Measurements from ENCODE around the gene RNU7-1.

DNA sequence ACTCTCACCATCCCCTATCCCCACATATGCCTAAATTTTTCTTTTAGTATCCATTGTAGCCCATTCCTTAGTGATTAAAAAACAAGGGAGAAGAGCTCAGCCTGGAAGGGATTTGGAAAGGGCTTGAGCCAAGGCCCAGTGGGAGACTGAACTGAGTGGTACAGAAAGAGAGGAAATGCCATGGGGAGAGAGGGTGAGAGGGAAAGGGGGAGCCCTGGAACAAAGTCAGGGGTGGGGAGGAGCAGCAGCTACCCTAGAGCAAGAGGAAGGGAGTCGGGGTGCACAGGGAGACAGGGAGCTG, 18.4 kb upstream of the RNU7-1 start:
- no peak for TF ChIP-seq POLR2A (IDR thresholded peaks at IDR 0.05)
- TF ChIP-seq, protein P1, sequence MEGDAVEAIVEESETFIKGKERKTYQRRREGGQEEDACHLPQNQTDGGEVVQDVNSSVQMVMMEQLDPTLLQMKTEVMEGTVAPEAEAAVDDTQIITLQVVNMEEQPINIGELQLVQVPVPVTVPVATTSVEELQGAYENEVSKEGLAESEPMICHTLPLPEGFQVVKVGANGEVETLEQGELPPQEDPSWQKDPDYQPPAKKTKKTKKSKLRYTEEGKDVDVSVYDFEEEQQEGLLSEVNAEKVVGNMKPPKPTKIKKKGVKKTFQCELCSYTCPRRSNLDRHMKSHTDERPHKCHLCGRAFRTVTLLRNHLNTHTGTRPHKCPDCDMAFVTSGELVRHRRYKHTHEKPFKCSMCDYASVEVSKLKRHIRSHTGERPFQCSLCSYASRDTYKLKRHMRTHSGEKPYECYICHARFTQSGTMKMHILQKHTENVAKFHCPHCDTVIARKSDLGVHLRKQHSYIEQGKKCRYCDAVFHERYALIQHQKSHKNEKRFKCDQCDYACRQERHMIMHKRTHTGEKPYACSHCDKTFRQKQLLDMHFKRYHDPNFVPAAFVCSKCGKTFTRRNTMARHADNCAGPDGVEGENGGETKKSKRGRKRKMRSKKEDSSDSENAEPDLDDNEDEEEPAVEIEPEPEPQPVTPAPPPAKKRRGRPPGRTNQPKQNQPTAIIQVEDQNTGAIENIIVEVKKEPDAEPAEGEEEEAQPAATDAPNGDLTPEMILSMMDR (IDR thresholded peaks at IDR 0.05) = no peak
- no peak for TF ChIP-seq POLR2AphosphoS5 (IDR thresholded peaks at IDR 0.05)

All from breast epithelium (tissue), 3 donors.